ENCODE measurements around the gene SLC35E3.

Gene SLC35E3

GRCh38 chr12:68745904-68746571 lies at the start of gene SLC35E3:
Gene SLC35E3 (plus strand): TSS chr12:68746176. CDS start chr12:68746378, 202 bp downstream.
- peak; percentile 92 for DNase-seq (ENCODE audit: low read depth)

GRCh38 chr12:68699486-68699885 lies 46.5 kb upstream of the SLC35E3 start:
- DNase-seq (ENCODE audit: low read depth): no peak

- no peak for DNase-seq (ENCODE audit: low read depth)
These were observed 18.2 kb upstream of the SLC35E3 start for GRCh38 chr12:68727776-68728175.

GRCh38 chr12:68733661-68734071 lies 12.3 kb upstream of the SLC35E3 start:
- DNase-seq (ENCODE audit: low read depth): no peak

- DNase-seq (ENCODE audit: low read depth): no peak
These were observed 6.1 kb upstream of the SLC35E3 start for GRCh38 chr12:68739891-68740290.

- DNase-seq (ENCODE audit: low read depth): no peak
These were observed 2.6 kb upstream of the SLC35E3 start for GRCh38 chr12:68743356-68743755.

GRCh38 chr12:68745376-68745903 lies 536 bp upstream of the SLC35E3 start:
- no peak for DNase-seq (ENCODE audit: low read depth)

- peak; percentile 23 for DNase-seq (ENCODE audit: low read depth)
These were observed 700 bp downstream of the SLC35E3 start for GRCh38 chr12:68746572-68747180.

GRCh38 chr12:68749443-68749842 lies 3.5 kb downstream of the SLC35E3 start:
- DNase-seq (ENCODE audit: low read depth): no peak

GRCh38 chr12:68749861-68750260 lies 3.9 kb downstream of the SLC35E3 start:
- DNase-seq (ENCODE audit: low read depth): no peak

- DNase-seq (ENCODE audit: low read depth): no peak
These were observed 4.5 kb downstream of the SLC35E3 start for GRCh38 chr12:68750506-68750905.

- DNase-seq (ENCODE audit: low read depth): no peak
These were observed 9.7 kb downstream of the SLC35E3 start for GRCh38 chr12:68755536-68756243.

- no peak for DNase-seq (ENCODE audit: low read depth)
These were observed 13.9 kb downstream of the SLC35E3 start for GRCh38 chr12:68759852-68760251.

- no peak for DNase-seq (ENCODE audit: low read depth)
These were observed 14.9 kb downstream of the SLC35E3 start for GRCh38 chr12:68760806-68761441.

- no peak for DNase-seq (ENCODE audit: low read depth)
These were observed 15.5 kb downstream of the SLC35E3 start for GRCh38 chr12:68761442-68761812.

- DNase-seq (ENCODE audit: low read depth): no peak
These were observed 16.1 kb downstream of the SLC35E3 start for GRCh38 chr12:68761901-68762630.

GRCh38 chr12:68762691-68763090 lies 16.7 kb downstream of the SLC35E3 start:
- DNase-seq (ENCODE audit: low read depth): no peak

- DNase-seq (ENCODE audit: low read depth): no peak
These were observed 19.7 kb downstream of the SLC35E3 start for GRCh38 chr12:68765696-68766095.

GRCh38 chr12:68766646-68767045 lies 20.7 kb downstream of the SLC35E3 start:
- DNase-seq (ENCODE audit: low read depth): no peak

GRCh38 chr12:68767191-68767590 lies 21.2 kb downstream of the SLC35E3 start:
- no peak for DNase-seq (ENCODE audit: low read depth)

- DNase-seq (ENCODE audit: low read depth): no peak
These were observed 22.5 kb downstream of the SLC35E3 start for GRCh38 chr12:68768431-68768939.

- no peak for DNase-seq (ENCODE audit: low read depth)
These were observed 24.0 kb downstream of the SLC35E3 start for GRCh38 chr12:68769941-68770340.
